Liver (tissue), 3 donors: ENCODE results near the gene DRG2.

Experiments
- NR2F2 ChIP-seq: IDR thresholded peaks from 2 replicates; pipeline ENCODE4 v1.6.1; 2016; ENCODE audit warnings: antibody characterized with exemption
- RAD21 ChIP-seq, 2 donors: IDR thresholded peaks; 2 replicates each; pipeline ENCODE4 v1.6.1; 2016; ENCODE audit warnings: antibody characterized with exemption in 2 of 2, mild to moderate bottlenecking in 2 of 2
- SP1 ChIP-seq: IDR thresholded peaks from 2 replicates; pipeline ENCODE4 v1.6.1; 2018; ENCODE audit warnings: antibody characterized with exemption, mild to moderate bottlenecking
- TAF1 ChIP-seq: conservative IDR thresholded peaks from 2 replicates; pipeline ENCODE4 v1.6.1; 2016; ENCODE audit warnings: antibody characterized with exemption, mild to moderate bottlenecking
- TF ChIP-seq, protein P1 (sequence below): fragments of 150-350 bp; IDR thresholded peaks from 2 replicates; pipeline ENCODE4 v1.5.1; 2017; ENCODE audit warnings: improper control_type of control experiment, low read depth, low read length; ENCODE audit not compliant: missing input control
- TF ChIP-seq, protein P2 (sequence below): IDR thresholded peaks from 2 replicates; pipeline ENCODE4 v1.6.1; 2016; ENCODE audit warnings: antibody characterized with exemption
- TF ChIP-seq, protein P3 (sequence below): IDR thresholded peaks from 2 replicates; pipeline ENCODE4 v1.6.1; 2016; ENCODE audit warnings: antibody characterized with exemption
- donor health status: healthy.
- donor health status: healthy.

DNA sequence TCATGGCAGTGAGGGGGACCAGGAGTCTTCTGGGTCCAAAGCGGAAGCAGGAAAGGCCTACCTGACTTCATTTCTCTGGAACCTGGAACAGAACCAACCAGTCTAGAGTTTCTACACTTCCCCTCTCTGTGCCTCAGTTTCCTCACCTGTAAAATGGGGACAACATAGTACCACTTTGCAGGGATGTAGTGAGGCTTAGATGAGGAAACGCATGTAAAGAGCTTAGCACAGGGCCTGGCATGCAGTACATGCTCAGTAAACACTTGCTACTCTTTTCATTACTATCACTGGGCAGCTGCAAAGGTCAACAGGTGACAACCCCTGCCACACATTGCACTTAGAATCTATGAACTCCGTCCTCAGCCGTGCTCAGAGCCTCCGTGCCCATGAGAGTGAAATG is 45.0 kb downstream of the DRG2 start:
- TF ChIP-seq, protein P1, sequence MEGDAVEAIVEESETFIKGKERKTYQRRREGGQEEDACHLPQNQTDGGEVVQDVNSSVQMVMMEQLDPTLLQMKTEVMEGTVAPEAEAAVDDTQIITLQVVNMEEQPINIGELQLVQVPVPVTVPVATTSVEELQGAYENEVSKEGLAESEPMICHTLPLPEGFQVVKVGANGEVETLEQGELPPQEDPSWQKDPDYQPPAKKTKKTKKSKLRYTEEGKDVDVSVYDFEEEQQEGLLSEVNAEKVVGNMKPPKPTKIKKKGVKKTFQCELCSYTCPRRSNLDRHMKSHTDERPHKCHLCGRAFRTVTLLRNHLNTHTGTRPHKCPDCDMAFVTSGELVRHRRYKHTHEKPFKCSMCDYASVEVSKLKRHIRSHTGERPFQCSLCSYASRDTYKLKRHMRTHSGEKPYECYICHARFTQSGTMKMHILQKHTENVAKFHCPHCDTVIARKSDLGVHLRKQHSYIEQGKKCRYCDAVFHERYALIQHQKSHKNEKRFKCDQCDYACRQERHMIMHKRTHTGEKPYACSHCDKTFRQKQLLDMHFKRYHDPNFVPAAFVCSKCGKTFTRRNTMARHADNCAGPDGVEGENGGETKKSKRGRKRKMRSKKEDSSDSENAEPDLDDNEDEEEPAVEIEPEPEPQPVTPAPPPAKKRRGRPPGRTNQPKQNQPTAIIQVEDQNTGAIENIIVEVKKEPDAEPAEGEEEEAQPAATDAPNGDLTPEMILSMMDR: no peak
- TF ChIP-seq RAD21 (IDR thresholded peaks at IDR 0.05) (no peak), TAF1 (no peak), SP1 (no peak), NR2F2 (no peak)
- TF ChIP-seq, protein P2, sequence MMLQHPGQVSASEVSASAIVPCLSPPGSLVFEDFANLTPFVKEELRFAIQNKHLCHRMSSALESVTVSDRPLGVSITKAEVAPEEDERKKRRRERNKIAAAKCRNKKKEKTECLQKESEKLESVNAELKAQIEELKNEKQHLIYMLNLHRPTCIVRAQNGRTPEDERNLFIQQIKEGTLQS: no peak
- TF ChIP-seq, protein P3, sequence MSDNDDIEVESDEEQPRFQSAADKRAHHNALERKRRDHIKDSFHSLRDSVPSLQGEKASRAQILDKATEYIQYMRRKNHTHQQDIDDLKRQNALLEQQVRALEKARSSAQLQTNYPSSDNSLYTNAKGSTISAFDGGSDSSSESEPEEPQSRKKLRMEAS: no peak
